ENCODE measurements around the gene RXRA.

RXRA gene

DNA sequence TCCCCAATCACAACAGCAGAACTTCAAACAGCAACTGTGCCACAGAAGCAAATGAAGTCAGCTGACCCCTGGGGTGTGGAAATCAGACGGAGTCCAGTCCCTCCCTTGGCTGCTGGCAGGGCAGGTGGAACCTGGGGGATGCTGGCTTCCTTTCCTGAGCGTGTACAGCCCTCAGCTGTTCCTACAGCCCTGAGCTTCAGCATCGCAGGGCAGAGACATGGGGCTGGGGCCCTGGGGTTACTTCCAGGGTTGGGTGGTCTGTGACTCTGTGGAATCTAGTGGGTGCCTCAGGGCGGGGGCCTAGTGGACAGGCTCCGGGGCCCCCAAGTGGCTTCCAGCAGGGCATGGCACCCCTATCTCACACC is 7.3 kb upstream of the RXRA start:
- Histone ChIP-seq H3K4me3 (ENCODE audit: low read depth in 1 of 2, low read length in 1 of 2) (no peak overlapping the region), H3K27ac (no peak overlapping the region), H3K9me3 (no peaks in the 10 kb centered on the region), H3K4me1 (ENCODE audit: control insufficient read depth in 1 of 2, insufficient read depth in 1 of 2, low read depth in 1 of 2, low read length in 1 of 2) (no peaks in the 10 kb centered on the region), H3K27me3 (peaks cover 69% of the 10 kb centered on the region), H3K36me3 (no peaks in the 10 kb centered on the region)
- TF ChIP-seq, protein P1, sequence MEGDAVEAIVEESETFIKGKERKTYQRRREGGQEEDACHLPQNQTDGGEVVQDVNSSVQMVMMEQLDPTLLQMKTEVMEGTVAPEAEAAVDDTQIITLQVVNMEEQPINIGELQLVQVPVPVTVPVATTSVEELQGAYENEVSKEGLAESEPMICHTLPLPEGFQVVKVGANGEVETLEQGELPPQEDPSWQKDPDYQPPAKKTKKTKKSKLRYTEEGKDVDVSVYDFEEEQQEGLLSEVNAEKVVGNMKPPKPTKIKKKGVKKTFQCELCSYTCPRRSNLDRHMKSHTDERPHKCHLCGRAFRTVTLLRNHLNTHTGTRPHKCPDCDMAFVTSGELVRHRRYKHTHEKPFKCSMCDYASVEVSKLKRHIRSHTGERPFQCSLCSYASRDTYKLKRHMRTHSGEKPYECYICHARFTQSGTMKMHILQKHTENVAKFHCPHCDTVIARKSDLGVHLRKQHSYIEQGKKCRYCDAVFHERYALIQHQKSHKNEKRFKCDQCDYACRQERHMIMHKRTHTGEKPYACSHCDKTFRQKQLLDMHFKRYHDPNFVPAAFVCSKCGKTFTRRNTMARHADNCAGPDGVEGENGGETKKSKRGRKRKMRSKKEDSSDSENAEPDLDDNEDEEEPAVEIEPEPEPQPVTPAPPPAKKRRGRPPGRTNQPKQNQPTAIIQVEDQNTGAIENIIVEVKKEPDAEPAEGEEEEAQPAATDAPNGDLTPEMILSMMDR (IDR thresholded peaks at IDR 0.05) = no peak

DNA sequence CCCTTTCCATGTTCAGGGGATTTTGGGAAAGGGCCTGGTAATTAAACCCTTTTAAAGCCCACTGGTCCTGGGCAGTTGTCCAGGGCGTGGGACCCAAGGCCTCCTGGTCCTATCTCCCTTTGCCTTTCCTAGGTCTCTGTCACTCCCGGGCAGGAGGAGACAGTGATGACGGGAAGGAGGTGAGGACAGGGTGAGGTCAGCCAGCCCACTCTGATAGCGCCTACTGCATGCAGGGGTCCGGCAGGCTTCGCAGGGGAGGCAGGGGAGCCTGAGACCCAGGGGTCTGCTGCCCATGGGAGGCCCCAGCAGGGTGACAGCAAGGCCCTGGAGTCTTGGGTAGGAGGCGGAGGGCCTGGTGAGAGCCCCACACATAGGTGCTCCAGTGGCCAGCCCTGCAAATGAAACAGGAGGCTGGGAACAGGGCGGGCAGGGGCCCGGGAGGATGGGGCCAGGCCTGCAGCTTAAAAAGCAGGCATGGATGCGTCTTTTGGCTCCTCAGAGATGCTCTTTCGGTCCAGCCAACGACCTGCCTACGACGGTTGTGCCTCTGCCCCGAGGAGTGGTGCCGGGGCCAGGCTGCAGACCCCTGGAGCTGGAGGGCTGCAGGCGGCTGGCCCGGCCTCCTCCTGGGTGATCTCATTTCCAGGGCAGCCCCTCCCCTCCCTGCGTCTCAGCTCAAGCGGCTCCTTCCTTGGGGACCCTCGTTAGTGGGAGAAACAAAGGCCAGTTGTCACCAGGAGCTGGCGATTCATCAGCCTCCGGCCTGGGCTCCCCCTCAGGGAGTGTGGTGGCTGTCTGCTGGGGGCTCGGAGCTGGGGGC is 6.7 kb upstream of the RXRA start:
- Histone ChIP-seq H3K27ac (no peak overlapping the region), H3K9me3 (no peaks in the 10 kb centered on the region), H3K4me3 (ENCODE audit: low read depth in 1 of 2, low read length in 1 of 2) (no peak overlapping the region), H3K36me3 (no peaks in the 10 kb centered on the region), H3K4me1 (ENCODE audit: control insufficient read depth in 1 of 2, insufficient read depth in 1 of 2, low read depth in 1 of 2, low read length in 1 of 2) (peaks cover under 1 to 3% of the 10 kb centered on the region in 2 experiments), H3K27me3 (peaks cover 75% of the 10 kb centered on the region)
- TF ChIP-seq, protein P1 (IDR thresholded peaks at IDR 0.05) = no peak

DNA sequence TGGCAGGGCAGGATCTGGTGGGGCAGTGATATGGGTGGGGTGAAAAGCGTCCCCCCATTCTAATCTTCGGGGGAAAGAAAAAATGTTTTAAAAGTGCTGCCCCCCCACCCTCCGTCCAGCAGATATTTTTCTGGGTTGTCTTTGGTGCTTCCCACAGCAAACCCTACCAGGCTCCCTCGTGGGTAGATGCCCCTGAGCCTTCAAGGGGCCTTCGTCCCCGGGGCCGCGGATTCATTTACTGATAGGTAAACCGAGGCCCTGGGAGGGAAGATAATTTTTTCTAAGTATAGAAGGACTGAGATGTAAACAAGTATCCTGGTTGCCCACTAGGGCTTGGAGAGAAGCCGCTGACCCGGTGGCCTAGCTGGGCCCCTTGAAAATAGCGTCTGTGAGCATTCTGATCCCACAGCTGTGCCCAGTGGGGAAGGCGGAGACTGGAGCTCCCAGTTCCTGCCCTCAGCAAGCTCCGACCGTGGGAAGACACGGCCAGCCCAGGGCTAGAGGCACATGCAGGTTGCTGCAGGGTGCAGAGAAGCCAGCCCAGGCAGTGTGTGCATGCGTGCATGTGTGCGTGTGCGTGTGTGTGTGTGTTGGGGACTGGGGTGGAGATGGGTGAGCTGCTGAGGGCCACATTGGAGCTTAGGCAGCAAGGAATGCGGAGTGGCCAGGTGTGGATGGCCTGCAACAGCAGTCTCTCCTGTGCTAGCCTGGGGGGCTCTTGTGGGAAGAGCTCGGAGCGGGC is 6.0 kb upstream of the RXRA start:
- H3K27ac ChIP-seq = no peak overlapping the region
- H3K9me3 ChIP-seq = no peaks in the 10 kb centered on the region
- peaks cover 9 to 10% of the 10 kb centered on the region in 2 experiments for H3K4me1 ChIP-seq (ENCODE audit: control insufficient read depth in 1 of 2, insufficient read depth in 1 of 2, low read depth in 1 of 2, low read length in 1 of 2)
- H3K36me3 ChIP-seq = no peaks in the 10 kb centered on the region
- H3K27me3 ChIP-seq = peaks cover 76% of the 10 kb centered on the region
- no peak overlapping the region for H3K4me3 ChIP-seq (ENCODE audit: low read depth in 1 of 2, low read length in 1 of 2)
- TF ChIP-seq, protein P1 (IDR thresholded peaks at IDR 0.05) = no peak

DNA sequence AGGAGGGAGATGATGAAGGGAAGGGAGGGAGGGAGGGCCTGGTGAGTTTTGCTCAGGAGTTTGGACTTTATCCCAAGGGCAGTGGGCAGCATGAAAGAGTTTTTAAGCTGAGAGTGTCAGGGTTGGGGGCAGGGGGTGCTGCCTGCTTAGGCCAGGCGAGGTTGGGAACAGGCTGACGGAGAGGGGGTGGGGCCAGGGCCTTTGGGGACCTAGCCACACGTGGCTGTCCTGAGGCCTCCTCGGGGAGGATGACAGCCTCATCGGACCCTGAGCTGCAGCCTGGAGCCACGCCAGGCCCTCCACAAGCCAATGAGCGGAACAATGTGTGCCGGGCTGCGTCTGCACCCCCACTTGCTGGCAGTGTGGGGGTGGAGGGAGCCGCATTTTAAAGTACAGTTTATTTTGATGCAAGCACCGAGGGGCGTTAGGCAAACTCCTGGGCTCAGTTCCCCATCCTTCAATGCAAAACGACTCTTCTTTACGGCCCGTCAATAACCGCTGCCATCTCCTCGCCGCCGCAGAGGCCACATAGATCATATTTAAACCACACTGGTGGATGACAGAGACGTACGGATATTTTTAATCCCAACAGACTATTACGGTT is 5.3 kb upstream of the RXRA start:
- Histone ChIP-seq H3K4me1 (ENCODE audit: control insufficient read depth in 1 of 2, insufficient read depth in 1 of 2, low read depth in 1 of 2, low read length in 1 of 2) (peaks cover 13 to 16% of the 10 kb centered on the region in 2 experiments), H3K36me3 (no peaks in the 10 kb centered on the region), H3K27me3 (peaks cover 69% of the 10 kb centered on the region), H3K9me3 (no peaks in the 10 kb centered on the region), H3K4me3 (ENCODE audit: low read depth in 1 of 2, low read length in 1 of 2) (no peak overlapping the region), H3K27ac (no peak overlapping the region)
- TF ChIP-seq, protein P1 (IDR thresholded peaks at IDR 0.05) = no peak

DNA sequence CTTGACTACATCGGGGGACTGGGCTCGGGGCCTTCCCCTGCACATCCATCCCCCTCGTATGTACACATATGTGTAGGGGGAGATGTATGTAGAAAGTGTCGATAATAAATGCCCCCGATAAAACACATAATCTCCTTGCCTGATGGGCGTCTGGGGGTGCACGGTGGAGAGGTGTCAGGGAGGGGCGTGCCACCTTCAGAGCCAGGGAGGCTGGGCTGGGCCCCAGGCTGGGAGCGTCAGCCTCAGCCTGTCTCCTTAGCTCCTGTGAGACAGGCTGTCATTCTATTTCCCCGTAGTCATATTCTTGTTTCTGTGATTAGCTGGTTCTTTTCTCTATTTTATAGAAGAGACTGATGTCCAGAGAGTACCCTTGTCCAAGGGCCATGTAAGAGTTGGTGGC is 4.7 kb upstream of the RXRA start:
- TF ChIP-seq, protein P1 (IDR thresholded peaks at IDR 0.05) = no peak
- Histone ChIP-seq H3K4me1 (ENCODE audit: control insufficient read depth in 1 of 2, insufficient read depth in 1 of 2, low read depth in 1 of 2, low read length in 1 of 2) (peaks cover 13 to 16% of the 10 kb centered on the region in 2 experiments), H3K4me3 (ENCODE audit: low read depth in 1 of 2, low read length in 1 of 2) (no peak overlapping the region)

More for the DNA sequence above, 4.7 kb upstream of the RXRA start:
- Histone ChIP-seq H3K27me3 (peaks cover 63% of the 10 kb centered on the region), H3K9me3 (no peaks in the 10 kb centered on the region), H3K27ac (no peak overlapping the region), H3K36me3 (no peaks in the 10 kb centered on the region)
